Hepatocyte (in vitro differentiated cells): ENCODE data around the gene CISH. TPM values are rescaled to one million over a fixed set of nuclear protein-coding genes. Genes with fewer than 3 reads are reported as not detected.

Experiments
- DNase-seq: peaks from one replicate; pipeline ENCODE4 v3.0.0-alpha.2; 2016; ENCODE audit warnings: low spot score
- H2AFZ ChIP-seq: fragments of 200-600 bp; sonication (generic); 2 replicates; pipeline ENCODE4 v1.6.0; 2016; ENCODE audit warnings: antibody characterized with exemption, mild to moderate bottlenecking
- H3K27ac ChIP-seq: fragments of 200-600 bp; sonication (generic); 2 replicates; pipeline ENCODE4 v1.5.1; 2016; ENCODE audit warnings: mild to moderate bottlenecking
- H3K27me3 ChIP-seq: fragments of 200-600 bp; sonication (generic); 2 replicates; pipeline ENCODE4 v1.6.1; 2016
- H3K36me3 ChIP-seq: fragments of 200-600 bp; sonication (generic); replicated peaks from 2 replicates; pipeline ENCODE4 v1.5.1; 2016; ENCODE audit warnings: low read depth; ENCODE audit not compliant: insufficient read depth
- H3K4me1 ChIP-seq: fragments of 200-600 bp; sonication (generic); 2 replicates; pipeline ENCODE4 v1.5.1; 2016; ENCODE audit warnings: mild to moderate bottlenecking, moderate library complexity; ENCODE audit not compliant: insufficient read depth
- H3K4me2 ChIP-seq: fragments of 200-600 bp; sonication (generic); 2 replicates; pipeline ENCODE4 v1.6.0; 2016
- H3K4me3 ChIP-seq: fragments of 200-600 bp; sonication (generic); 2 replicates; pipeline ENCODE4 v1.5.1; 2016; ENCODE audit warnings: mild to moderate bottlenecking
- H3K79me2 ChIP-seq: fragments of 200-600 bp; sonication (generic); 2 replicates; pipeline ENCODE4 v1.6.0; 2017; ENCODE audit warnings: mild to moderate bottlenecking
- H3K9me2 ChIP-seq: fragments of 200-600 bp; sonication (generic); replicated peaks from 2 replicates; pipeline ENCODE4 v1.6.0; 2017; ENCODE audit warnings: mild to moderate bottlenecking; ENCODE audit not compliant: insufficient read depth
- H3K9me3 ChIP-seq: fragments of 200-600 bp; sonication (generic); 2 replicates; pipeline ENCODE4 v1.5.1; 2016; ENCODE audit warnings: low read depth, mild to moderate bottlenecking
- H4K20me1 ChIP-seq: fragments of 200-600 bp; sonication (generic); 2 replicates; pipeline ENCODE4 v1.6.0; 2016; ENCODE audit warnings: mild to moderate bottlenecking; ENCODE audit not compliant: insufficient read depth, poor library complexity, severe bottlenecking
- CTCF ChIP-seq: fragments of 200-600 bp; sonication (generic); IDR thresholded peaks from 2 replicates; pipeline ENCODE4 v1.5.1; 2016; ENCODE audit warnings: antibody characterized with exemption, mild to moderate bottlenecking; ENCODE audit not compliant: poor library complexity
- EZH2 ChIP-seq: fragments of 200-600 bp; sonication (generic); IDR thresholded peaks from 2 replicates; pipeline ENCODE4 v1.6.1; 2016; ENCODE audit warnings: antibody characterized with exemption, mild to moderate bottlenecking, borderline replicate concordance
- EZH2phosphoT487 ChIP-seq: fragments of 200-600 bp; sonication (generic); IDR thresholded peaks from one replicate; pipeline ENCODE4 v1.6.1; 2018; ENCODE audit warnings: antibody characterized with exemption, mild to moderate bottlenecking, low read depth, moderate library complexity; ENCODE audit not compliant: unreplicated experiment, severe bottlenecking
- WGBS: methylation state at CpG from one replicate; pipeline ENCODE4 v1.1.6; 2016; ENCODE audit warnings: low lambda C conversion rate; ENCODE audit errors: missing lambda C conversion rate; 5-methylcytosine and 5-hydroxymethylcytosine counted together
- polyA plus RNA-seq: library from polyadenylated mRNA; unstranded; fragments of >200 nt; fragmentation: Nextera tagmentation; extraction: Ambion mirVana; gene quantifications from 2 replicates; pipeline ENCODE4 v1.2.1, GENCODE V29; 2016
- total RNA-seq: library from RNA; depleted of rRNA; stranded (reverse); fragments of >200 nt; gene quantifications from 2 replicates; pipeline ENCODE4 v1.2.3, GENCODE V29; 2014

CISH gene
- total and polyA plus RNA-seq, 2 experiments from 2014 or later, result 4.0 to 9.0 TPM

GRCh38 chr3:50652709-50653108 lies 41.1 kb upstream of the CISH start:
- no peak for TF ChIP-seq EZH2phosphoT487
- no peak for TF ChIP-seq EZH2
- peak; percentile 33 for TF ChIP-seq CTCF
- Histone ChIP-seq H2AFZ (no peak overlapping the region), H3K36me3 (no peaks in the 10 kb centered on the region), H4K20me1 (no peaks in the 10 kb centered on the region), H3K27ac (no peak overlapping the region), H3K9me2 (no peaks in the 10 kb centered on the region), H3K4me3 (no peak overlapping the region), H3K4me1 (no peaks in the 10 kb centered on the region), H3K27me3 (no peaks in the 10 kb centered on the region), H3K4me2 (no peak overlapping the region), H3K9me3 (no peaks in the 10 kb centered on the region), H3K79me2 (no peaks in the 10 kb centered on the region)
- 76% methylated on average over 2 of the region's 2 CpGs for WGBS
- DNase-seq, result peak; percentile 28

GRCh38 chr3:50651920-50652529 lies 40.5 kb upstream of the CISH start:
- Histone ChIP-seq H3K27ac (no peak overlapping the region), H3K36me3 (no peaks in the 10 kb centered on the region), H3K4me1 (no peaks in the 10 kb centered on the region), H4K20me1 (no peaks in the 10 kb centered on the region), H3K4me3 (no peak overlapping the region), H3K9me3 (no peaks in the 10 kb centered on the region), H3K9me2 (no peaks in the 10 kb centered on the region), H3K27me3 (no peaks in the 10 kb centered on the region), H3K79me2 (no peaks in the 10 kb centered on the region), H2AFZ (no peak overlapping the region), H3K4me2 (no peak overlapping the region)
- DNase-seq, result no peak
- whole genome bisulfite sequencing, result 64% methylated on average over 7 of the region's 7 CpGs
- no peak for TF ChIP-seq EZH2
- TF ChIP-seq EZH2phosphoT487, result no peak
- TF ChIP-seq CTCF, result no peak

- H3K4me2 ChIP-seq, result no peak overlapping the region
- no peaks in the 10 kb centered on the region for H3K4me1 ChIP-seq
- H3K36me3 ChIP-seq, result no peaks in the 10 kb centered on the region
Measured at GRCh38 chr3:50651445-50651844, 39.9 kb upstream of the CISH start.

More at GRCh38 chr3:50651445-50651844, 39.9 kb upstream of the CISH start:
- Histone ChIP-seq H3K9me3 (no peaks in the 10 kb centered on the region), H3K4me3 (no peak overlapping the region), H3K27ac (no peak overlapping the region), H2AFZ (no peak overlapping the region), H4K20me1 (no peaks in the 10 kb centered on the region), H3K79me2 (no peaks in the 10 kb centered on the region), H3K27me3 (no peaks in the 10 kb centered on the region), H3K9me2 (no peaks in the 10 kb centered on the region)
- no peak for DNase-seq
- 92% methylated on average over 8 of the region's 8 CpGs for WGBS
- no peak for TF ChIP-seq CTCF
- TF ChIP-seq EZH2, result no peak
- TF ChIP-seq EZH2phosphoT487, result no peak
